Neutrophil (primary cell): ENCODE measurements around the gene BCAS3.

Experiments
- H3K27ac ChIP-seq: fragments of 200-600 bp; sonication (generic); 2 replicates; pipeline ENCODE4 v1.5.1; 2016; ENCODE audit warnings: mild to moderate bottlenecking, moderate library complexity
- H3K27me3 ChIP-seq: fragments of 200-600 bp; sonication (generic); 2 replicates; pipeline ENCODE4 v1.6.0; 2016; ENCODE audit warnings: mild to moderate bottlenecking
- H3K36me3 ChIP-seq: fragments of 200-600 bp; sonication (generic); 2 replicates; pipeline ENCODE4 v1.5.1; 2017
- H3K4me1 ChIP-seq, 2 experiments: fragments of 200-600 bp in 1 of 2; sonication (generic) in 1 of 2; 1 replicate in 1 of 2; 2 replicates in 1 of 2; pipeline versions ENCODE4 v1.5.1 to v1.6.1; 2013 to 2016; ENCODE audit warnings: low read depth in 1 of 2, low read length in 1 of 2, mild to moderate bottlenecking in 1 of 2, moderate library complexity in 1 of 2; ENCODE audit not compliant: control insufficient read depth in 1 of 2, insufficient read depth in 1 of 2
- H3K4me3 ChIP-seq, 2 experiments: fragments of 200-600 bp in 1 of 2; sonication (generic) in 1 of 2; 1 replicate in 1 of 2; 2 replicates in 1 of 2; pipeline ENCODE4 v1.5.1; 2013 to 2016; ENCODE audit warnings: low read depth in 1 of 2, low read length in 1 of 2, mild to moderate bottlenecking in 1 of 2, moderate library complexity in 1 of 2
- H3K9me3 ChIP-seq: fragments of 200-600 bp; sonication (generic); 2 replicates; pipeline ENCODE4 v1.5.1; 2016
- CTCF ChIP-seq: fragments of 200-600 bp; sonication (generic); IDR thresholded peaks from 2 replicates; pipeline ENCODE4 v1.5.1; 2016; ENCODE audit warnings: antibody characterized with exemption

The BCAS3 gene

GRCh38 chr17:60730273-60730672 is 52.6 kb downstream of the BCAS3 start:
- Histone ChIP-seq H3K4me1 (no peaks in the 10 kb centered on the region), H3K36me3 (no peaks in the 10 kb centered on the region), H3K27me3 (no peaks in the 10 kb centered on the region), H3K9me3 (no peaks in the 10 kb centered on the region), H3K27ac (no peak overlapping the region), H3K4me3 (no peak overlapping the region)
- no peak for TF ChIP-seq CTCF

- Histone ChIP-seq H3K4me1 (no peaks in the 10 kb centered on the region), H3K4me3 (no peak overlapping the region), H3K27ac (no peak overlapping the region), H3K36me3 (no peaks in the 10 kb centered on the region), H3K27me3 (no peaks in the 10 kb centered on the region), H3K9me3 (no peaks in the 10 kb centered on the region)
- TF ChIP-seq CTCF: no peak
These were observed 60.6 kb downstream of the BCAS3 start for GRCh38 chr17:60738287-60738686.

- no peak overlapping the region for H3K4me3 ChIP-seq
- TF ChIP-seq CTCF: no peak
- H3K36me3 ChIP-seq: no peaks in the 10 kb centered on the region
- H3K27me3 ChIP-seq: no peaks in the 10 kb centered on the region
- H3K27ac ChIP-seq: no peak overlapping the region
- no peaks in the 10 kb centered on the region for H3K9me3 ChIP-seq
- H3K4me1 ChIP-seq: no peaks in the 10 kb centered on the region
These were observed 62.9 kb downstream of the BCAS3 start for GRCh38 chr17:60740584-60740983.

GRCh38 chr17:60741031-60741430 is 63.4 kb downstream of the BCAS3 start:
- Histone ChIP-seq H3K9me3 (no peaks in the 10 kb centered on the region), H3K4me3 (no peak overlapping the region), H3K27ac (no peak overlapping the region), H3K36me3 (no peaks in the 10 kb centered on the region), H3K27me3 (no peaks in the 10 kb centered on the region), H3K4me1 (no peaks in the 10 kb centered on the region)
- no peak for TF ChIP-seq CTCF

GRCh38 chr17:60743282-60743681 is 65.6 kb downstream of the BCAS3 start:
- Histone ChIP-seq H3K36me3 (no peaks in the 10 kb centered on the region), H3K27me3 (no peaks in the 10 kb centered on the region), H3K27ac (no peak overlapping the region), H3K4me3 (no peak overlapping the region), H3K4me1 (no peaks in the 10 kb centered on the region), H3K9me3 (no peaks in the 10 kb centered on the region)
- TF ChIP-seq CTCF: no peak

GRCh38 chr17:60743799-60744198 is 66.1 kb downstream of the BCAS3 start:
- H3K4me3 ChIP-seq: no peak overlapping the region
- H3K9me3 ChIP-seq: no peaks in the 10 kb centered on the region
- no peak overlapping the region for H3K27ac ChIP-seq
- H3K36me3 ChIP-seq: no peaks in the 10 kb centered on the region
- TF ChIP-seq CTCF: no peak
- no peaks in the 10 kb centered on the region for H3K4me1 ChIP-seq
- no peaks in the 10 kb centered on the region for H3K27me3 ChIP-seq
